HG02938 (cell line): ENCODE results near the gene CDC42EP2.
A peak's percentile ranks its signal among the peaks of the same experiment; 100 is the strongest.

ENCODE experiments used
- ATAC-seq: cut with Tn5 transposase; IDR thresholded peaks from one replicate; pipeline ENCODE4 v1.9.1; 2021; ENCODE audit warnings: mild to moderate bottlenecking, moderate library complexity; ENCODE audit not compliant: unreplicated experiment

The CDC42EP2 gene, protein sequence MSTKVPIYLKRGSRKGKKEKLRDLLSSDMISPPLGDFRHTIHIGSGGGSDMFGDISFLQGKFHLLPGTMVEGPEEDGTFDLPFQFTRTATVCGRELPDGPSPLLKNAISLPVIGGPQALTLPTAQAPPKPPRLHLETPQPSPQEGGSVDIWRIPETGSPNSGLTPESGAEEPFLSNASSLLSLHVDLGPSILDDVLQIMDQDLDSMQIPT

DNA sequence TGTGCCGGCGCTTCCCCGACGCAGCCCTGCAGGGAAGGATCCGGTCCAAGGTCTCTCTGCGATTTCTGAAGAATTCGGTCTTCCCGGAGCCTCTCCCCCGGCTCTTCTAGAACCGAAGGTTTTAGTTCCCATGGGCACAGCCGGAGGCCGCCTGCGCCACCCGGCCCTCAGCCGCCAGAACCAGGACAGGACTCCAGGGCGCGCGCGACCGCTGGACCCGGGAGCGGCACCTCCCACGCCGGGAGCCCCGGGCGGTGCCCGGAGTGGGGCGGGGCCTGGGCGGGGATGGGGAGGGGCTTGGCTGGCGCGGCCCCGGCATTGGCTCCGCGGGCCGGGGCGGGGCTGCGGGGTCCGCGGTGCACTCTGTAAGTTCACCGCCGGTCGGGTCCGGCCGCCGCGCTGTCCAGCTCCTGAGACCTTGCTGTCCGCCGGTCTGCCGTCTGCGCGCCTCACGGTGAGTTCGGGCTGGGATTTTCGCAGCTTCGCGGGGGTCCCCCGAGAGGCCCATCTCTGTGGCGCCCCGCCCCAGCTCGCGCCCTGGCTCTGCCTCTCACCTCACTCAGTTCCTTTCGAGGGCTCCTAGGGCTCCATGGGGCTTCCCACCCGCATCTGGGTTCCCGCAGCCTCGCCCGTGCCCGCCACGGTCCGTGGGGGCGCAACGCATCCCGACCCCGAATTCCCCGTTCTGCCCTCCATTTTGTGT is at the start of gene CDC42EP2:
TSS of gene CDC42EP2 (plus strand) at position 366 of the 703 bp plus-strand sequence. CDS start 6,033 bp downstream, outside the sequence.
- peak; percentile 59 for ATAC-seq

DNA sequence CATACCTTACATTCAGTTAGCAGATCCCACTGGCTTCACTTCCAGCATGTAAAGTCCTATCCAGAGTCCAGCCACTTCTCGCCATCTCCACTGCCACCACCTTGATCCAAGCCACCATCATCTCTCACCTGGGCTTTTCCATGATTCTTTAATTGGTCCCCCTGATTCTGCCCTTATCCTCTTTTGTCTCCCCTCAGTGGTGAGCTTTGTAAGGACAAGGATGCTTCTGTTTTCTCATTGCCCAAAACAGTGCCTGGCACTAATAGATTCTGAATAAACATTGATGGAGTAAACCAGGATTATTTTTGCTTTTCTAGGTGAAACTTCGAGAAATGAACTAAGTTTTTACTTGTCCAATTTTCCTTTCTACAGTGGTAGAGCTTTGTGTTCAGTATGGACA is 48.5 kb upstream of the CDC42EP2 start:
- no peak for ATAC-seq

DNA sequence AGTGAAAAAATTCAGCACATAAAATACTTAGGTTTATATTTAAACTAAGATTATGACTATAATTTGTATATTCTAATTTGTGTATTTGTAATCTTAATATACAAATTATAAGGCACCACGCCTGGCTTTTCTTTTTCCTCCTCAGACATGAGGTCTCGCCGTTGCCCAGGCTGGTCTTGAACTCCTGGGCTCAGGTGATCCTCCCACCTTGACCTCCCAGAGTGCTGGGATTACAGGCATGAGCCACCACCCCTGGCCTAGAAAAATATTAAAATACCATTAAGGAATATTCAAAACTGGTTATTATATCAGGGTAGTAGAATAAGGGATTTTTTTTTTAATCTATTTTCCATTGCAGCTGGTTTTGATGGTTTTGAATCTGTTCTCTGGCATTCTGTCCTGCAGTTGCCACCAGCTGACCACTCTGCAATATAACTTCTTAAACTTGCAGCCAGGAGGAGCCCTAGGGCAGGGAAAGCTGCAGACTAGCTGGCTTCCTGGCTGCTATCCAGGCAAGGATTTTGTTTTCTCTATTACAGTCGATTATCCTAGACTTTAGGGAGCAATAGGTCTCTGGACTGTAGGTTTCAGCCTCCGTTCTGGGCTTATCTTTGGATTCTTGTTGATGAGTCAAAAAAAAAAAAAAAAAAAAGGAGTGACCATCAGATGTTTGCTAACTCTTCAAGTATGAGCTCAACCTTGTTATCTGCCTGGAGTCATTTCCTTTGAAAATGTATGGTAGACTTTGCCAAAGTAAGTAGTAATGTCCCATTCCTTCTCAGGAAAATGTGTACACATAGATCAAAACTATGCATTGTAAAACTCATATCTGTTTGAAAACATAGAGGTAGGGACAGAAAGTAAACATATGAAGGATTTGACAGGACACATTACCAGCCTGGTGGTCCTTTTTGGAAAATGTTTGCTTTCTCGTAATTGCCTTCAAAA is 39.7 kb upstream of the CDC42EP2 start:
- ATAC-seq = no peak

DNA sequence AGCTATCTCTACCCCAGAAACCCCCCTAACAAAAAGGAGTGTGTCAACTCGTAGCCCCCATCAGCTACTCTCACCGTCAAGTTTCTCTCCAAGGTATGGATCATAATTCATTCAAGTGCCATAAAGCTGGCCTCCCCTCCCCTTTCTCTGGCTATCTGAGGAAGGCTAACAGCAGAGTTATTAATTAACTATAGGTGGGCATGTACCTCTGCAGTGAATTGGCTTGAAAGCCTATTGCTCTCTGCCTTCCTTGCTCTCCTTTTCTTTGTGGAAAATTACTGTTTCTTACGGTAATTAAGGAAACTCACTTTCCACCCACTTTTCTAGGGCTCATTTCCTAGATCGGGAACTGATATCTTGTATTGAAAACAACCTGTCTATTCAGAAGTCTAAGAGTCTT is 38.8 kb upstream of the CDC42EP2 start:
- no peak for ATAC-seq

DNA sequence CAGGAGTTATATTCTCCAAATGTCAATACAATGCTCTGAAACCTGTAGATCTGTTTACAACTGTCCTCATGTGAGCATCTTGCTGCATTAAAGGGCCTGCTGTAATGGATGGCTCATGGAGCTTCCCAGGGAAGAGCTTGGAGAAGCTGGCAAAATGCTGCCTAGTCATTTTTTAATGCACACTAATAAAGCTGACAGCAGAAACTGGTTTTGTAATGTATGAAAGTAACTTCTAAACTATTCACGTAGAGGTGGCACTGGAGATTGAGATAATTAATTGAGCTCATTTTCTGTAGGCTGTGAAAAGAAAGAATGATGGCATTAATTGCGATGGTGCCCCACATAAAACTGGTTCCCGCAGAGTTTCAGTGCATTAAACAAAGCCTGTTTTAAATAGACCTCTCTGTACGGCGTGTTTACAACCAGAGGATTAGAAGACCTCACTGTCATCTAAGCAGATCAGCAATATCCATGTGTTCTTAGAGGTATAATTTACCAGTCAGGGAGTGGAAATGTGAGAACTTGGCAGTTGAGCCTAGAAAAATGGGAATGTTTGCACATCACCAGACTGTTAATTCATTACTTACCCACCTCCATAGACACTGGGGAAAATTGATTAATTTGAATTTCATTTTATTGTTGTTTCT is 36.9 kb upstream of the CDC42EP2 start:
- no peak for ATAC-seq

DNA sequence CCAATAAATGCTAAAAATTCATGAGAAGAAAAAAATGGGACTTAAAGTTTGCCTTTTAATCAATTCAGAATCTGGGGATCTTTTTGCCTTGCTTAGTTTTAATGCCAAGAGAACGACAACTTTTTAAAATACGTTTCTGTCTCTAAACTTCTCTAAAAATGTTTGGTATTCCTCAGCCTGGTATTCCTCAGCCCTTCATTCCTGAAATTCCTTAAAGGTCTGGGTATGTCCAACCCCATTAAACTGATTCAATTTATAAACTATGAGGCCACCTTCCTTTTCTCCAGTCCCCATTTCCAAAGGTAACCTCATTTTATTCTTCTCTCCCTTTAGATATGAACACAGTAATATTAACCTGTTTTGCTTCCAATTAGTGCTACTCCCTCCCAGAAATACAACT is 36.3 kb upstream of the CDC42EP2 start:
- ATAC-seq = no peak

DNA sequence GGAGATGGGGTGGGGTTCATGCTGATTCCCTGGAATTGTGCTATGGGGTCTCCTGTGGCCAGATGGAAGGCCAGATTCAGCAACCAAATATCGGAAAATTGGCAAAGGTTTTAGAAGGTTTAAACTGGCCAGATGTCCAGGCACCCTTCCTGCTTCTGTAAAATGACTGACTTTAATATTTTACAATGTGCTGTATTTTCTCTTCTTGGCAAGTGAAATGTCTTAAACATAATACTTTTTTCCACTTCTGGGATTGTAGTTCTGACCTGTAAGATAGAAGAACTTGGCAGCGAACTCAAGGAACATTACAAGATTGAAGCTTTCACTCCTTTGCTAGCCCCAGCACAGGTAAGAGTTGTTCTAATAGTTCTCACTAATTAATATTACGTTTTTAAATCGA is 35.4 kb upstream of the CDC42EP2 start:
- ATAC-seq = no peak

DNA sequence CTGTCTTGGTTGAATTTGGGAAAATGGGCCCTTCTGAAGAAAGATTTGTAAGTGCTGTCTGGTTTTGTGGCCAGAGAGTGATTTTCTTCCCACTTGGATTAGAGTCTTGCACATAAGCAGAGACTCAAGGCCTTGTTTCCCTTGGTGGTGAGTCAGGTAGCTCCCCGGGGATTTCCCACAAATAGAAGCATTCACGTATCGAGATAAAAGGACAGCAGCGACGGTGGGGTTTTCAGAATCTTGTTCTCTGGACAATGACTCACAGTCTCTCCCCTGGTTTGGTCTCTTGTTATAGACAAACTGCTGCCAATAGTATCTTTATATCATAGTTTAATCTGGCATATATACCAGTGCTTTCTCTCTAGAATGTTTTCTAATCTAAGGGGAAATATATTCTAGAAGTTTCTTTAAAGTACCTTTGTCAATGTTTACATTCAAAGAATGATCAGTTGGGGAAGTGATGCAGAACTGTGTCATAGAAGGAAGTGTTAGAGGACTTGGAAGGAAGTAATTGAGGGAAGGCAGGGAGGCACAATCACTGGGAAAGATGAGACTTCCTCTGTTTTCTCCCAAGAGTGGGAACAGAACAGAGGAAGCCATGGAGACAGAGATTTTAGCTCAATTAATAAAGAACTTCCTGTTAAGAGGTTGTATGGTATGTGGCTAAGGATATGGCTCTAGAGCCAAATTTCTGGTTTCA is 34.8 kb upstream of the CDC42EP2 start:
- ATAC-seq = no peak

DNA sequence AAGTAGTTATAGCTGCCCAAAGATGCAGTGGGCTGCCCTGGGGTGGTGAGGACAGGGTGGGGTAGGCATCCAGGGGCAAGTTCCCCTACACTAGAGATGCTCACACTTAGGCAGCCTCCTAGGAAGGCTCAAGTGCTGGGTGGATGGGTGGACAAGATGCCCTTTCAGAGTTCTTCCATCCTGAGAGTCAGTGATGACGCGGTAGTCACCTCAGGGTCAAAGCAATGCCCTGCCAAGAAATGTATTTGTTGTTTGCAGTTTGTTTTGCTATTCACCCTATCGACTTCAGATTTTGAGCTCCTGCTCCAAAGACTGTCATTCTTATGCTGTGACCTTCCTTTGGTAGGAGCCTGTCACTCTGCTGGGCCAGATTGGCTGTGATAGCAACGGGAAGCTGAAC is 34.0 kb upstream of the CDC42EP2 start:
- ATAC-seq = no peak

DNA sequence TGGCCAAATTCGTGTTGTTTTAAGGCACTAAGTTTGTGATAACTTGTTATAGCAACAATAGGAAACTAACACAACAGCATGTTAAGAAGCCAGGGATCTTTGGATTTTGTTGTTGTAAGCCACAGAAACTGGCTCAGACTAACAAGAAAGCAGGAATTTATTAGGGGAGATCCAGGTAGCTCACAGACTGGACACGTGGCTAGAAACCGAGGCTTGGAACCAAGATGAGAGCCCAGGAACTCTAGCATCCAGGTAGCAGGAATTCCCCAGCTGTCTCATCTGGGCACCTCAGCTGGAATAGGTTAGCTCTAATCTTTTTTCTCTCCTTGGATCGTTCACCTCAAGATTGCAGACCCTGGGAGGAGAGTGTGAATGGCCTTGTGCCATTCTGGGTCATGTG is 28.0 kb upstream of the CDC42EP2 start:
- no peak for ATAC-seq

DNA sequence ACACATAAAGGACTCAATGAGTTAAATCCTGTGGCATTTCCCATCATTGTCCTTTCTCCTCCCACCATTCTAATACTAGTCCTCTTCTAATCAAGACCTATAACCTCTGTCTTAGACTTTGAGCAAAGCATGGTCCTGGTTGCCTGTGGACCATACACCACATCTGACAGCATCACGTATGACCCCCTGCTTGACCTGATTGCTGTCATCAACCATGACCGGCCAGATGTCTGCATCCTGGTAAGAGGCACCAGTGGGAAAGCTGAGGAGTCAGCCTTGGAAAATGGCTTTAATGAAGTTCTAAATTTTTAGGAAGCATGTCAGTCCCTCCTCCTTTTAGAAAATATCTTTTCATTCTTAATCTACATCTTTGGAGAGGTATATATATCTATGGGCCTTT is 27.1 kb upstream of the CDC42EP2 start:
- no peak for ATAC-seq

DNA sequence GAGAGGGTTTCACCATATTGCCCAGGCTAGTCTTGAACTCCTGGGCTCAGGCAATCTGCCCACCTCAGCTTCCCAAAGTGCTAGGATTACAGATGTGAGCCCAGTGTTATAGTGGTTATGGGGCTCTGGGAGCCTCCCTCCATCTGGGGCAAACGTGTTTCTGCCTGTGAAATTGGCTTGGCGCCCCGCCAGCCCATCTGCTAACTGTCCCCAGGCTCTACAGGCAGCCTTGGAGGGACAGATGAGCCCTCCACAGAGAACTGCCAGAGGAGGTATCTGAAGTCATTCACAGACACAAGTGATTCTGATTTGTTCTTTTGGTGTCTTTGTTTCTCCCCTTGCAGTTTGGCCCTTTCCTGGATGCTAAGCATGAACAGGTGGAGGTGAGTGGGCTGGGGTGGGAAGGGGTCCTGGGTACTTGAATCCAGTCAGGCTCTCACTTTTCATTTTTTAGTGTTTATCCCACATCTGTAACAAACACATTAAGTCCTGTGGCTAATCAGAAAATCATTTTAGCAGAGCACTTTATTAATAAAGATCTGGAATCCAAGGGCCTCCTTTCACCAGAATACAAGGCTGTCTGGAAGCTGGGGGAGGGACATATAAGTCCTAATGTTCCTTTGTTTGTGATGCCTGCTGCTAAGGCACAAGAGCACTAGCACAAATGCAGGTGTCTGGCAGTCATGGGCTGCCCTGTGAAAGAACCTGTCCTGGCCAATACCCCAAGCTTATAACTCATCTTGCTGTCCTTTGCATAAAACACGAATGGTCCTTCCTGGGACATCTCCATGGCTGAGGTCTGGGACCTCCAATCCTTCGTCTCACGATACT is 25.7 kb upstream of the CDC42EP2 start:
- no peak for ATAC-seq

DNA sequence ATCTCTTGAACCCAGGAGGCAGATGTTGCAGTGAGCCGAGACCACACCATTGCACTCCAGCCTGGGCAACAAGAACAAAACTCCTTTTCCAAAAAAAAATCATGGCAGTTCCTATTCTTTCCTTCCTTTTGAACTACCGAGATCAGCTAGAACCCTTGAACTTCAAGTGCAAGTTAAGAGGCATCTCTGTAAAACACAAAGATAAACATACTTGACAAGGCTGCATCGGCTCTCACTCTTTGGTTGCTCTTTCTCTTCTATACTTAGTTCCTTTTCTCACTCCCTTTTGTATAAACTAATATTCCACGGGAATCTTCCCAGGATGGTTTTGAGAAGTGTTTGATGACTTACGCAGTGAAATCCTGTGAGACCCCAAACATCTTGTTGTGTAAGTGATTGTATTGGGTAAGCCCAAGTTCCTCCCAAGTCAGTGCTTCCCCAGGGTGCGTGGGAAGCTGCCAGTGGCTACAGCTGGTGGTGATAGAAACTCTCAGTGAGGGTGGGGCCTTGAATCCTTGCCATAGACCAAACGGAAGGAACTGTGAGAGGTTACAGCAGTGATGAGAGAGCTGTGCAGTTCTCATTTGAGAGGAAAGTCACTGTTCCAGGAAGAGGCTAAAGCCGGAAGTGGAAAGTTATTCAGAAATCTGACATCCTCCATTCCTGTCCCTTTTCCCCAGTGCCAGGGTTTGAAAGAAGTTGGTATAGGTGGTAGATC is 24.1 kb upstream of the CDC42EP2 start:
- ATAC-seq = no peak

DNA sequence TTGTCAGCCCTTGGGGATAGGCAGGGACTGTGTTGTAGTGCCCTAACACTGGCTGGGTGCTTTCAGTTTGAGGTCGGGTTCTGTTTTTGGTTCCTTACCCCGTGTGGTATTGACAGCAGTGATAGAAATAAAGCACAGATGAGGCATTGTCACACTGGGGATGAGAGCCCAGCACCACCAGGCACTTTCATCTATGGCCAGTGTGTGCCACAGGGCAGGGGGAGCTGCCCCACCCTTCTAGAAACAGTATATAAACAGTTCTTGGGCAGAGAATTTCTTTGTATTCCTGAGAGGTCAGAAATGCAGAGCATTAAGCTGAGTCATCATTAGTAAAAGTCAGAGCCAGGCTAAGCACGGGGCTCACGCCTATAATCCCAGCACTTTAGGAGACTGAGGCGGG is 23.1 kb upstream of the CDC42EP2 start:
- no peak for ATAC-seq

DNA sequence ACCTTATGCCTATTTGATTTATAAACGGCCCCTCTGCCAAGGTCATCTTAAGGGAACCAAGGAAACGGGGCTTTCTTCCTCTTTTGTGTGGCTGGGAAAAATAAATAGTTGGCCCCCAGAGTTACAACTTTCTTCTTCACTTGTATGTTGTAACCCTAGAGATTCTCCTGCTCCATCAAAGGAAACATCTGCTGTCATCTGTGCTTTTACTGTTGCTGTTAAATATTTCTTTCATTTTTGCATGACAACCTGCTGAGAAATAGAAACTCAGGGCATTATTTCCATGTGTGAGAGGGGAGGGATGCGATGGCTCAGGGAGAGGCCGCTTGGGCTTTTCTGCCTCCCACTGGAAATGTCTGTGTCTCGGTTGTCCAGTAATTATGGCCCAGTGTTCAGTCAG is 21.8 kb upstream of the CDC42EP2 start:
- no peak for ATAC-seq

DNA sequence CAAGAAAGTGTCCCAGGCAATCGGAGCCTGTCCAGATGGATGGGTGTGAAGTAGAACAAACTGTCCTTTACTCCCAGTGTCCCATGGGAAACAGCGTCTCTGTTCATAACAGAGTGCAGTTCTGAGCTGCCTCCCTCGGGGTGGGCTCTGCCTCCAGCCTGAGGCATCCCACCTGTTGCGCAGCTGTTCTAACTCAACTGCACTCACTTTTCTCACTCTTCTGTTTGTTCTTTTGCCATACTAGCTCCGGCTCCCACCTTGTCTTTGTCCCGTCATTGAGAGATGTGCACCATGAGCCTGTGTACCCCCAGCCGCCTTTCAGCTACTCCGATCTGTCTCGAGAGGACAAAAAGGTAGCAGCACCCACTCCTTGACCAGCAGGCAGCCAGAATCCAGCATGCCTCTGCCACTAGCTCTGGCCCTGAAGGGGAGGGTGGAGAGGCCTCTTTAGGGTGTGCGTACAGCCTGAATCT is 20.7 kb upstream of the CDC42EP2 start:
- no peak for ATAC-seq

DNA sequence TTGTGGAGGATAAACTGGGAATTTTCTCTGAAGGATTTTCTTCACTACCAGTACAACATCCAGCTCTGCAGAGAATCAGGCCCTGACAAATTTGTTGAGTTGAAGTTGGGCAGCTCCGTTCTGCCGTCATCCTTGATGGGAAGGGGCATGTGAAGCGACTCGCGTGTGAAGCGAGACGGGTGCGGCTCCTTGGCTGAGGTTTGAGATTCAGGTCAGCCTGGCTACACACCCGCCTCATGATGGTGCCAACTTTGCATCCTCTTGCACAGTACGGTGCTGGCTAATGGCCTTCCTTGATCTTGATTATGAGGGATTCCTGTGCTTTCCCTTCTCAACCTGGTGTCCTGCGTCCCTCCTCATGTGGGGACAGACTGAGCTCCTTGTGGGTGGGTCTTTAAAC is 19.7 kb upstream of the CDC42EP2 start:
- no peak for ATAC-seq

DNA sequence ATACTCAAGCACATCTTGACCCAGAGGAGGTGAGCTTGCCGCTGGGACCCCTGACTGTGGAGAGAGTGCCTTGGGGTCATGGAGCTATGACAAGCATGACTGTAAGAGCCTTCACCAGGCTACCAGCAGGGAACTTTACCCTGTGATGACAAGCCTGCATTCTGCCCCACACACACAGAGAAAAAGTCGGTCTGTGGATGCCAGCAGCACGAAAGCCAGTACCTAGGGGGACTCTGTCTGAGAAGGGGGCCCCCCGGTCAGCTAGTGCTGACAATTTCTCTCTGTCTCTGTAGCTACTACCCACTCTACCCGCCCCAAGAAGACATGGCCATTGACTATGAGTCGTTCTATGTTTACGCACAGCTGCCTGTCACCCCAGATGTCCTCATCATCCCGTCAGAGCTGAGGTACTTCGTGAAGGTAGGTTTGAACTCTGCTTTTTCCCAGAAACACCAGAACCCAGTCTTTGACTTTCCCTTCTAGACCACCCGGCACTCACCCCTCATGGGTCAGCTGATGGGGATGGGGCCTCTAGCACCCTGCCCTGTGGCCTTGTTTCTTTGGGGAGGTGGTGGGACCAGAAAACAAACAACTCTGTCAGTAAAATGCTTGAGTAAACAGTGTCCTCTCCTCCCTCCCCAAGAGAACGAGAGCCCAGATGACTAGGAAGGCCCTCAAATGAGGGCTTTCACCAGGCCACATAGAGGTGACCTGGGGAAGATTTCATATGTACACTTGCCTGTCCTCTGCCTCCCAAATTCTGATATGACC is 18.9 kb upstream of the CDC42EP2 start:
- no peak for ATAC-seq
